SK-N-MC (cell line): Measurements from ENCODE around the gene TWNK.

Source experiments
- DNase-seq: peaks from one replicate; pipeline ENCODE4 v3.0.0-alpha.2; 2011; ENCODE audit warnings: low read depth, low spot score
- H3K27ac ChIP-seq: fragments of 200-600 bp; sonication (generic); 2 replicates; pipeline ENCODE4 v1.5.1; 2016; ENCODE audit warnings: mixed run types
- H3K36me3 ChIP-seq: fragments of 200-600 bp; sonication (generic); 2 replicates; pipeline ENCODE4 v1.6.1; 2017; ENCODE audit warnings: antibody characterized with exemption, low read length, mixed read lengths; ENCODE audit not compliant: insufficient read depth
- H3K4me3 ChIP-seq: fragments of 200-600 bp; sonication (generic); 2 replicates; pipeline ENCODE4 v1.5.1; 2016
- H3K9ac ChIP-seq: fragments of 200-600 bp; sonication (generic); 2 replicates; pipeline ENCODE4 v1.8.0; 2017; ENCODE audit warnings: mixed run types, mixed read lengths; ENCODE audit not compliant: insufficient read length
- H3K9me3 ChIP-seq: fragments of 200-600 bp; sonication (generic); 2 replicates; pipeline ENCODE4 v1.6.1; 2017; ENCODE audit warnings: low read depth, mild to moderate bottlenecking, antibody characterized with exemption, low read length, moderate library complexity, mixed read lengths
- EZH2 ChIP-seq: fragments of 200-600 bp; sonication (generic); IDR thresholded peaks from one replicate; pipeline ENCODE4 v1.6.1; 2017; ENCODE audit warnings: antibody characterized with exemption
- FOXP2 ChIP-seq: optimal IDR thresholded peaks from 2 replicates; pipeline ENCODE3; 2011; ENCODE audit warnings: mild to moderate bottlenecking, moderate library complexity; ENCODE audit not compliant: insufficient read depth; ENCODE audit errors: extremely low read length, control extremely low read depth
- POLR2AphosphoS5 ChIP-seq: IDR thresholded peaks from 2 replicates; pipeline ENCODE4 v1.6.1; 2012; ENCODE audit warnings: mild to moderate bottlenecking, low read depth, low read length, borderline replicate concordance

The TWNK gene

DNA sequence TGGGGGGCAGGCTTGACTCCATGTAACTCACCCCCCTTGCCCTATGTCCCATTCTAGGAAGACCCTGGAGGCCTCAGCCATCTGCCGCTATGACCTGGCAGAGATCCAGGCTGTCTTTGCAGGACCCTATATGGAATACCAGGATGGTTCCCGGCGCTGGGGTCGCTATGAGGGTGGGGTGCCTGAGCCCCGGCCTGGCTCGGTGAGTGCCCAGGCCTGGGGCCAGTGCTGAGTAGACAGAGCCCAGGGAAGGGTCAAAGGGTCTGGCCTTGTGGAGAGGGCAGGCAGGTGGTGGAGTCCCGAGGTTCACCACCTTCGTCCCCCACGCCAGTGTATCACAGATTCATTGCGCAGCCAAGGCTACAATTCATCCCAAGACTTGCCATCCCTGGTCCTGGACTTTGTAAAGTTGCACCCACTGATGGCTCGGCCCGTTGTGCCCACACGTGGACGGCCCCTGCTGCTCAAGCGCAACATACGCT is 7.5 kb upstream of the TWNK start:
- Histone ChIP-seq H3K9ac (no peak overlapping the region), H3K4me3 (no peak overlapping the region), H3K9me3 (no peaks in the 10 kb centered on the region), H3K36me3 (no peaks in the 10 kb centered on the region), H3K27ac (no peak overlapping the region)
- TF ChIP-seq FOXP2 (no peak), EZH2 (no peak)
- no peak for DNase-seq

- Histone ChIP-seq H3K9me3 (no peaks in the 10 kb centered on the region), H3K4me3 (no peak overlapping the region), H3K9ac (no peak overlapping the region), H3K27ac (no peak overlapping the region), H3K36me3 (no peaks in the 10 kb centered on the region)
- no peak for TF ChIP-seq POLR2AphosphoS5
- TF ChIP-seq FOXP2: no peak
- no peak for TF ChIP-seq EZH2
- no peak for DNase-seq
These were observed 7.0 kb upstream of the TWNK start for GRCh38 chr10:100980311-100980710.

- no peak for DNase-seq
- no peaks in the 10 kb centered on the region for H3K36me3 ChIP-seq
These were observed 6.6 kb upstream of the TWNK start for GRCh38 chr10:100980711-100981110.

DNA sequence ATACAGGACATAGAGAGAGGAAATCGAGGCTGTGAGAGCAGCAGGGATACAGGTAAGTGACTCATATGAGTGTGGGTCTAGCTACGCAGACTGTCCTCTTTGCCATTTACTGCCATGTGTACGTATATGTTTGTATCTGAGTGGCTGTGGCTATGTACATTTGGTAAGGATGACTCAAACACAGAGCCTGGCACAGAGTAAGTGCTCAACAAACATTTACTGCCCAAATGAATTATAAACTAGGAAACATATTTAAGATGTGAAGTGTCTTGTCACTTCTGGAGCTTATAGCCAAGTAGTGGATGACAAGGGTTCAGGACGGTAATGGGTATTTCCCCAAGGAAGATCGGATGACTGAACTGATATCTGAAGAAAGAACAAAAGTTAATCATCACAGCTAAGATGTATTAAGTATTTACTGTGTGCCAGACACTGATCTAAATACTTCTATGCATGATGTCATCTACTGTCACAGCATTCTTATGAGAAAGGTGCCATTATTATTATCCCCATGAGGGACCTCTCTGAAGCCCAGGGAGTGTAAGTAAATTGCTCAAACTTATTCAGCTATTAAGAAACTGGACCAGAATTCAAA is 6.1 kb upstream of the TWNK start:
- TF ChIP-seq POLR2AphosphoS5 (no peak), FOXP2 (no peak), EZH2 (no peak)
- DNase-seq: no peak
- Histone ChIP-seq H3K9ac (no peak overlapping the region), H3K27ac (no peak overlapping the region), H3K36me3 (0 out of 2 replicates have a peak, but pooled peaks cover 3% of the 10 kb centered on the region), H3K9me3 (no peaks in the 10 kb centered on the region), H3K4me3 (no peak overlapping the region)

More at GRCh38 chr10:100980711-100981110, 6.6 kb upstream of the TWNK start:
- no peak overlapping the region for H3K4me3 ChIP-seq
- TF ChIP-seq EZH2: no peak
- TF ChIP-seq FOXP2: no peak
- TF ChIP-seq POLR2AphosphoS5: no peak
- no peak overlapping the region for H3K27ac ChIP-seq
- no peaks in the 10 kb centered on the region for H3K9me3 ChIP-seq
- H3K9ac ChIP-seq: no peak overlapping the region

- TF ChIP-seq FOXP2 (no peak), POLR2AphosphoS5 (no peak), EZH2 (no peak)
- Histone ChIP-seq H3K27ac (no peak overlapping the region), H3K4me3 (no peak overlapping the region), H3K9me3 (no peaks in the 10 kb centered on the region), H3K36me3 (0 out of 2 replicates have a peak, but pooled peaks cover 3% of the 10 kb centered on the region), H3K9ac (no peak overlapping the region)
- no peak for DNase-seq
These were observed 4.2 kb upstream of the TWNK start for GRCh38 chr10:100982916-100983830.

DNA sequence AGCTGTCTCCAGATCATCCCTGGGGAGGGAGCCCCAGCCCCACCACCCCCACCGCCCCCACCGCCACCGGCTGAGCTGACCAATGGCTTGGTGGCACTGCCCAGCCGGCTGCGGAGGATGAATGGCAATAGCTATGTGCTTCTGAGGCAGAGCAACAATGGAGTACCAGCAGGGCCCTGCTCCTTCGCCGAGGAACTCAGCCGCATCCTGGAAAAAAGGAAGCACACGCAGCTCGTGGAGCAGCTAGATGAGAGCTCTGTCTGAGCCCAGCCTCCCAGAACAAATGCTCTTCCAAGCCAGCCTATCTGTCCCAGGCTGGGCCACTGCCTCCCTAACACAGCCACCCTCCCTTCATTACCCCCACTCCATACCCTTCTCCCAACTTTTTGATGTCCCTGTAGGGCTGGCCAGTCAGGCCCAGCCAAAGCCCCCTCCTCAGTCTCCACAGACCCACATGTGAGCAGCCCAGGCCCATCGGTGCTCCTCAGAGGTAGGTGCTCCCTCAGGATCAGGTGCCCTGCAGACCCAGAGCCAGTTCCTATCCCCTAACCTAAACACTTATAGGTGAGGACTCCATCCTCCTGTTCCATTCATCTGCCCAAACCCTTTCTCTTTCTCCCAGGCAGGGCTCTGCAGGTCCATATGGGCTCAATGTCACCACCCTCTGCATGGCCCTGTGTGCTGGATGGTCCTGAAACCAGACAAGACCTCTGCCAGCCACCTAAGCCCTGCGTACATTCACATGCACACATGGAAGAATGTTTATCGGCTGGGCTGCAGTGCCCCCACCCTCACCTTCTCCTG is 3.3 kb upstream of the TWNK start:
- Histone ChIP-seq H3K4me3 (no peak overlapping the region), H3K27ac (no peak overlapping the region), H3K9ac (no peak overlapping the region), H3K36me3 (peaks cover 6% of the 10 kb centered on the region; the same call in 1 of the 2 replicates), H3K9me3 (no peaks in the 10 kb centered on the region)
- no peak for TF ChIP-seq POLR2AphosphoS5
- TF ChIP-seq EZH2: no peak
- no peak for TF ChIP-seq FOXP2
- no peak for DNase-seq

GRCh38 chr10:100984672-100985177 is 2.6 kb upstream of the TWNK start:
- Histone ChIP-seq H3K9me3 (no peaks in the 10 kb centered on the region), H3K36me3 (peaks cover 13% of the 10 kb centered on the region; the same call in 1 of the 2 replicates), H3K27ac (no peak overlapping the region), H3K4me3 (no peak overlapping the region), H3K9ac (no peak overlapping the region)
- DNase-seq: no peak
- TF ChIP-seq POLR2AphosphoS5: no peak
- no peak for TF ChIP-seq EZH2
- no peak for TF ChIP-seq FOXP2

- Histone ChIP-seq H3K4me3 (no peak overlapping the region), H3K9ac (no peak overlapping the region), H3K36me3 (peaks cover 15% of the 10 kb centered on the region), H3K27ac (no peak overlapping the region), H3K9me3 (no peaks in the 10 kb centered on the region)
- no peak for DNase-seq
- no peak for TF ChIP-seq EZH2
- no peak for TF ChIP-seq FOXP2
- TF ChIP-seq POLR2AphosphoS5: no peak
These were observed 2.0 kb upstream of the TWNK start for GRCh38 chr10:100985336-100985735.
